ENCODE measurements around the gene ATG13. TPM values are rescaled to one million over a fixed set of nuclear protein-coding genes. Genes with fewer than 3 reads are reported as not detected.
A peak's percentile ranks its signal among the peaks of the same experiment; 100 is the strongest.

Gene ATG13
- total RNA-seq, 1 experiment from 2014 or later, result 75.1 TPM

DNA sequence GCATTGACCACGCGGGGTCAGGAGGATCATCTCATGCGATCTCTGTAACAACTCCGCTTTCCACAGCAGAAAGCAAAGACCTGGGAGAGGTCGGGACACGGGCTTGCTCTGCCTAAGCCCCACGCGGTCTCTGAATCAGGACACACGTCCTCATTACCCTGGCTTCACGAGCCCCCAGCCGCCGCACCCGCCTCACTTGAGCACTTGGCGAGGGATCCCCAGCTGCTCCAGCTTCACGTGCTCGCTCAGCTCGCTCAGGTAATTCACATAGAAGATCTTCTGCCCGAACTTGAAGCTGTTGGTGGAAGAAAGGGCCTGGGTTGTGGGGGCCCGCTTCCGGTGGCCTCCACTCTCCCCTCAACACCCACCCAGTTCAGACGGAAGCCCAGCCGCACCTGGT lies 63.5 kb downstream of the ATG13 start:
- H3K36me3 Mint-ChIP-seq (ENCODE audit: insufficient read depth, unreplicated experiment), result peaks cover 59% of the 10 kb centered on the region

DNA sequence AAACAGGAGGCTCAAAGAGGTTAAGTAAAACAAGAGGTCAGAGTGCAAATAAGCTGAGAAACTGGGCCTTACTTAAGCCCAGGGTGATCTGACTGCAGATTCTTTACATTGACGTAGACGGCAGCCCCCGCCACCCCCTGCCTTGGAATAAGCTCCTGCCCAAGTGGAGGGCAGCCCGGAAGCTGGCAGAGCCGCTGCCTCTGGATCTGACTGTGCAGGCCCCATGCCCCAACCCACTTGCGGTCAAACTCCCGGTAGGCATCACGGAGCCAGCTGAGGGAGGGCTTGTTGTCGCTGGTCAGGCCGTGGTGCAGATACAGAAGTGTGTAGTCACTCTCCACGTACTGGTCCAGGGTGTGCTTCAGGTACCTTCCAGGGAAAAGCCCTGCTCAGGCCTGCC lies 64.5 kb downstream of the ATG13 start:
- Mint-ChIP-seq H3K36me3 (ENCODE audit: insufficient read depth, unreplicated experiment) (peaks cover 59% of the 10 kb centered on the region), H3K9me3 (ENCODE audit: unreplicated experiment) (no peaks in the 10 kb centered on the region), H3K4me1 (ENCODE audit: insufficient read depth, unreplicated experiment) (peaks cover 13% of the 10 kb centered on the region), H3K27me3 (ENCODE audit: insufficient read depth, unreplicated experiment) (no peaks in the 10 kb centered on the region), H3K27ac (ENCODE audit: low read depth, unreplicated experiment) (no peak overlapping the region), H3K4me3 (ENCODE audit: unreplicated experiment) (no peak overlapping the region)
- no peak for DNase-seq (ENCODE audit: unreplicated experiment)
- no TSS peak for BruUV-seq (replicated peaks)
- ChIA-PET CTCF (interaction anchor here (1.5 kb wide), 1 partner anchor 12 kb away, joined by 3 read pairs; no protein-coding TSS in a partner anchor), POLR2A (interaction anchor here (1.2 kb wide), 1 partner anchor 19 kb away, joined by 3 read pairs; the partner anchor contains the start of genes ARHGAP1 and ZNF408)
- intact Hi-C loops (cut with micrococcal nuclease), result no loop called here
- TF ChIP-seq, protein P1, sequence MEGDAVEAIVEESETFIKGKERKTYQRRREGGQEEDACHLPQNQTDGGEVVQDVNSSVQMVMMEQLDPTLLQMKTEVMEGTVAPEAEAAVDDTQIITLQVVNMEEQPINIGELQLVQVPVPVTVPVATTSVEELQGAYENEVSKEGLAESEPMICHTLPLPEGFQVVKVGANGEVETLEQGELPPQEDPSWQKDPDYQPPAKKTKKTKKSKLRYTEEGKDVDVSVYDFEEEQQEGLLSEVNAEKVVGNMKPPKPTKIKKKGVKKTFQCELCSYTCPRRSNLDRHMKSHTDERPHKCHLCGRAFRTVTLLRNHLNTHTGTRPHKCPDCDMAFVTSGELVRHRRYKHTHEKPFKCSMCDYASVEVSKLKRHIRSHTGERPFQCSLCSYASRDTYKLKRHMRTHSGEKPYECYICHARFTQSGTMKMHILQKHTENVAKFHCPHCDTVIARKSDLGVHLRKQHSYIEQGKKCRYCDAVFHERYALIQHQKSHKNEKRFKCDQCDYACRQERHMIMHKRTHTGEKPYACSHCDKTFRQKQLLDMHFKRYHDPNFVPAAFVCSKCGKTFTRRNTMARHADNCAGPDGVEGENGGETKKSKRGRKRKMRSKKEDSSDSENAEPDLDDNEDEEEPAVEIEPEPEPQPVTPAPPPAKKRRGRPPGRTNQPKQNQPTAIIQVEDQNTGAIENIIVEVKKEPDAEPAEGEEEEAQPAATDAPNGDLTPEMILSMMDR (IDR thresholded peaks at IDR 0.05; ENCODE audit: unreplicated experiment), result no peak

More for the DNA sequence above, 63.5 kb downstream of the ATG13 start:
- Mint-ChIP-seq H3K27me3 (ENCODE audit: insufficient read depth, unreplicated experiment) (no peaks in the 10 kb centered on the region), H3K9me3 (ENCODE audit: unreplicated experiment) (no peaks in the 10 kb centered on the region), H3K27ac (ENCODE audit: low read depth, unreplicated experiment) (no peak overlapping the region), H3K4me1 (ENCODE audit: insufficient read depth, unreplicated experiment) (peaks cover 10% of the 10 kb centered on the region), H3K4me3 (ENCODE audit: unreplicated experiment) (no peak overlapping the region)
- TF ChIP-seq, protein P1 (IDR thresholded peaks at IDR 0.05; ENCODE audit: unreplicated experiment), result no peak
- ChIA-PET POLR2A (interaction anchor here (1.2 kb wide), 1 partner anchor 20 kb away, joined by 3 read pairs; the partner anchor contains the start of genes ARHGAP1 and ZNF408), CTCF (no interaction called here)
- no peak for DNase-seq (ENCODE audit: unreplicated experiment)
- intact Hi-C loops (cut with micrococcal nuclease), result no loop called here
- no TSS peak for BruUV-seq (replicated peaks)

DNA sequence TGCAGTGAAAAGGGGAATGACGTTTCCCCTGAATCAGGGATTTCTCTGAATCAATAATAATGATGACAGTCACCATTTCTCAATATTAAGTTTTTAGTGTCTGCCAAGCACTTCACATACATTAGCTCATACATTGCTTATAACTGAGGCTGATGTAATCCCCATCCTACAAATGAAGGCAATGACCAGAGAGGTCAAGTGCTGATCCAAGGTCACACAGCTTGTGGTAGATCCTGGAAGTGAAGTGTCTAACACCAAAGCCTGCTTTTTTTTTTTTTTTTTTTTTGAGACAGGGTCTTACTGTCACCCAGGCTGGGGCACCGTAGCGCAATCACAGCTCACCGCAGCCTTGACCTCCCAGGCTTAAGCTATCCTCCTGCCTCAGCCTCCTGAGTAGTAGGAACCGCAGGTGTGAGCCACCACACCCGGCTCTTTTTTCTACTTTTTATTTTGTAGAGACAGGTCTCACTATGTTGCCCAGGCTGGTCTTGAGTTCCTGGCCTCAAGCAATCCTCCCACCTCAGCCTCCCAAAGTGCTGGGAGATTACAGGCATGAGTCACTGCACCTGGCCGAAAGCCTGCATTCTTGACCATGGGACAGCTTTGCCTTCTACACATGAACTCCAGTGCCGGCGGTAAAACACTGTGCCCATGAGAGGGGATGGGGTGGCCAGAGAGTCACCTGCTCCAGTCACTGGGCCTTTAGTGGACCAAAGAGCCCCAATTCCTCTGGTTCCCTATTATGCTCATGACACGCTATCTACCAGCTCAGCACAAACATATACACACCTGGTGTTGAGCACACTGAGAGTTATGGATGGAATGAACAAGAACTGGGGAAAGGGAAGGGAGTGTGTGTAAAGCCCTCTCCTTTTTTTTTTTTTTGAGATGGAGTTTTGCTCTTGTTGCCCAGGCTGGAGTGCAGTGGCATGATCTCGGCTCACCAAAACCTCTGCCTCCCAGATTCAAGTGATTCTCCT lies 65.7 kb downstream of the ATG13 start:
- no TSS peak for BruUV-seq (replicated peaks)
- H3K36me3 Mint-ChIP-seq (ENCODE audit: insufficient read depth, unreplicated experiment), result peaks cover 66% of the 10 kb centered on the region
- H3K9me3 Mint-ChIP-seq (ENCODE audit: unreplicated experiment), result no peaks in the 10 kb centered on the region
- intact Hi-C loops (cut with micrococcal nuclease), result no loop called here
- peaks cover 26% of the 10 kb centered on the region for H3K4me1 Mint-ChIP-seq (ENCODE audit: insufficient read depth, unreplicated experiment)
- peak; percentile 73 for DNase-seq (ENCODE audit: unreplicated experiment)
- H3K27me3 Mint-ChIP-seq (ENCODE audit: insufficient read depth, unreplicated experiment), result no peaks in the 10 kb centered on the region
- CTCF ChIA-PET, result interaction anchor here (0.6 to 1.5 kb wide), 2 partner anchors 14 to 180 kb away, joined by 3 read pairs; no protein-coding TSS in a partner anchor
- POLR2A ChIA-PET, result interaction anchor here (1.1 to 7.1 kb wide), 4 partner anchors 8 to 25 kb away, joined by 3 to 150 read pairs (median 16); partner anchors contain the start of genes ARHGAP1 and ZNF408
- H3K27ac Mint-ChIP-seq (ENCODE audit: low read depth, unreplicated experiment), result no peak overlapping the region
- H3K4me3 Mint-ChIP-seq (ENCODE audit: unreplicated experiment), result no peak overlapping the region
- TF ChIP-seq, protein P1 (IDR thresholded peaks at IDR 0.05; ENCODE audit: unreplicated experiment), result no peak

DNA sequence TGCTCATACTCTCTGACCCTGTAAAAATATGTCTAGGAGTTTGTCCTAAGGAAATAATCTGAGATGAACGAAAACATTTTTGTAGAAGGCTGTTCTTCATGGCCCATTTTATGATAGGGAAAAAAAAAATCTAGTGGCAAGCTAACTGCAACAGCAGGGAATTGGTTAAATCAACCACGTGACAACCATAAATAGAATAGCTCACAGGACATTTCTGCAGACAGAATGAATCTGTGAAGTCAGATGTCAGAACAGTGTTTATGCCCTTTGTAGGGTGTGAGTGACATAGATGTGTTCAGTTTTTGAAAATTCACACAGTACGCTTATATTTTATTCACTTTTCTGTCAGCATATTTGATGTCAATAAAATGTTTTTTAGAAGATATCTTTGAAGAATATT lies 67.0 kb downstream of the ATG13 start:
- H3K4me1 Mint-ChIP-seq (ENCODE audit: insufficient read depth, unreplicated experiment), result peaks cover 33% of the 10 kb centered on the region
- CTCF ChIA-PET, result no interaction called here
- TF ChIP-seq, protein P1 (IDR thresholded peaks at IDR 0.05; ENCODE audit: unreplicated experiment), result no peak
- H3K27ac Mint-ChIP-seq (ENCODE audit: low read depth, unreplicated experiment), result no peak overlapping the region
- no peaks in the 10 kb centered on the region for H3K27me3 Mint-ChIP-seq (ENCODE audit: insufficient read depth, unreplicated experiment)
- H3K36me3 Mint-ChIP-seq (ENCODE audit: insufficient read depth, unreplicated experiment), result peaks cover 59% of the 10 kb centered on the region
- H3K4me3 Mint-ChIP-seq (ENCODE audit: unreplicated experiment), result no peak overlapping the region
- H3K9me3 Mint-ChIP-seq (ENCODE audit: unreplicated experiment), result no peaks in the 10 kb centered on the region
- POLR2A ChIA-PET, result interaction anchor here (0.5 to 7.1 kb wide), 5 partner anchors 10 to 342 kb away, joined by 3 to 150 read pairs (median 5); partner anchors contain the start of genes ARHGAP1, ATG13 and ZNF408
- DNase-seq (ENCODE audit: unreplicated experiment), result no peak
- BruUV-seq (replicated peaks), result no TSS peak
- intact Hi-C loops (cut with micrococcal nuclease), result no loop called here
